Activated naive CD8-positive, alpha-beta T cell treated with anti-CD3 and anti-CD28 coated beads, Interleukin-2, amount 50 U/mL, for 16 hours (primary cell): ENCODE results near the gene HES6.

Experiments used
- DNase-seq: peaks from one replicate; pipeline ENCODE4 v3.0.0-alpha.2; 2020; ENCODE audit warnings: low read depth, low spot score

Gene HES6

GRCh38 chr2:238233625-238234024 lies 6.2 kb downstream of the HES6 start:
- no peak for DNase-seq

- DNase-seq: no peak
These were observed 8.0 kb downstream of the HES6 start for GRCh38 chr2:238231809-238232208.

- peak; percentile 55 for DNase-seq
These were observed 8.5 kb downstream of the HES6 start for GRCh38 chr2:238231251-238231793.

- DNase-seq: no peak
These were observed 9.1 kb downstream of the HES6 start for GRCh38 chr2:238230699-238231098.

- DNase-seq: no peak
These were observed 11.1 kb downstream of the HES6 start for GRCh38 chr2:238228700-238229099.

- DNase-seq: no peak
These were observed 12.2 kb downstream of the HES6 start for GRCh38 chr2:238227587-238228032.

GRCh38 chr2:238226698-238227586 lies 12.9 kb downstream of the HES6 start:
- DNase-seq: no peak

- no peak for DNase-seq
These were observed 13.7 kb downstream of the HES6 start for GRCh38 chr2:238225911-238226697.

GRCh38 chr2:238225121-238225520 lies 14.7 kb downstream of the HES6 start:
- DNase-seq: no peak

- DNase-seq: no peak
These were observed 15.3 kb downstream of the HES6 start for GRCh38 chr2:238224356-238225035.

- DNase-seq: no peak
These were observed 18.8 kb downstream of the HES6 start for GRCh38 chr2:238220892-238221521.

- DNase-seq: no peak
These were observed 19.5 kb downstream of the HES6 start for GRCh38 chr2:238220274-238220891.

- no peak for DNase-seq
These were observed 23.1 kb downstream of the HES6 start for GRCh38 chr2:238216651-238217184.

GRCh38 chr2:238207006-238207405 lies 32.8 kb downstream of the HES6 start:
- no peak for DNase-seq

- no peak for DNase-seq
These were observed 35.7 kb downstream of the HES6 start for GRCh38 chr2:238203973-238204683.

- peak; percentile 75 for DNase-seq
These were observed 36.5 kb downstream of the HES6 start, which contains the start of gene ILKAP for GRCh38 chr2:238203094-238203972. TSS of gene ILKAP (minus strand) at chr2:238203695. CDS start at chr2:238203553, 142 bp downstream.

- no peak for DNase-seq
These were observed 37.3 kb downstream of the HES6 start for GRCh38 chr2:238202326-238203093.

GRCh38 chr2:238190445-238190844 lies 49.4 kb downstream of the HES6 start:
- DNase-seq: no peak
